GM12878 (cell line): Measurements from ENCODE around the gene FAIM. TPM values are rescaled to one million over a fixed set of nuclear protein-coding genes. Genes with fewer than 3 reads are reported as not detected.

Source experiments
- BACH1 ChIP-seq: fragments of 450-650 bp; IDR thresholded peaks from 2 replicates; pipeline ENCODE4 v1.6.1; 2017; ENCODE audit warnings: mild to moderate bottlenecking, borderline replicate concordance
- CREB1 ChIP-seq: IDR thresholded peaks from 2 replicates; pipeline ENCODE4 v1.6.1; 2012; ENCODE audit warnings: low read depth, mild to moderate bottlenecking, inconsistent platforms
- EED ChIP-seq: sonication (generic); IDR thresholded peaks from 2 replicates; pipeline ENCODE4 v1.6.1; 2016; ENCODE audit warnings: antibody characterized with exemption, low read depth
- IRF4 ChIP-seq: IDR thresholded peaks from 2 replicates; pipeline ENCODE4 v1.6.1; 2011; ENCODE audit warnings: low read depth, low read length
- MXI1 ChIP-seq: fragments of 150-350 bp; IDR thresholded peaks from 2 replicates; pipeline ENCODE4 v1.6.1; 2011; ENCODE audit warnings: low read depth, mild to moderate bottlenecking, inconsistent platforms, low read length, improper control_type of control experiment
- MYC ChIP-seq: IDR thresholded peaks from 2 replicates; pipeline ENCODE4 v1.6.1; 2011; ENCODE audit warnings: mild to moderate bottlenecking, low read length, moderate library complexity, inconsistent platforms; ENCODE audit not compliant: insufficient read depth, insufficient replicate concordance, insufficient read length, severe bottlenecking
- PAX8 ChIP-seq: fragments of 450-650 bp; IDR thresholded peaks from 2 replicates; pipeline ENCODE4 v1.6.1; 2017; ENCODE audit warnings: mild to moderate bottlenecking, moderate library complexity
- POLR2A ChIP-seq: IDR thresholded peaks from 2 replicates; pipeline ENCODE4 v1.6.1; 2011; ENCODE audit warnings: low read depth, mild to moderate bottlenecking, low read length
- POU2F2 ChIP-seq: IDR thresholded peaks from 3 replicates; pipeline ENCODE4 v1.6.1; 2011; ENCODE audit warnings: low read depth, mild to moderate bottlenecking, low read length, borderline replicate concordance
- polyA plus RNA-seq, 11 experiments: library from polyadenylated mRNA; depleted of rRNA in 4 of 11; unstranded in 6 of 11; stranded (reverse) in 5 of 11; fragments of >200 nt; fragmentation: Nextera tagmentation in 4 of 11; fragmentation: Illumina TruSeq in 1 of 11; extraction: Ambion mirVana in 4 of 11; extraction: Trizol in 1 of 11; gene quantifications; 1 replicate in 1 of 11; 2 replicates in 10 of 11; pipeline versions ENCODE4 v1.2.1 to v1.2.3, GENCODE V29; 2011 to 2016; ENCODE audit warnings: inconsistent platforms in 2 of 11, missing spikeins in 2 of 11, low read depth in 1 of 11
- total RNA-seq, 4 experiments: library from RNA; depleted of rRNA in 3 of 4; stranded (reverse); fragments of >200 nt in 3 of 4; fragmentation: Illumina TruSeq in 1 of 4; extraction: Trizol in 1 of 4; gene quantifications; 2 replicates each; pipeline versions ENCODE4 v1.2.1 to v1.2.3, GENCODE V29; 2013 to 2021
- TF ChIP-seq, protein P1 (sequence below), 3 experiments: IDR thresholded peaks in 2 of 3; conservative IDR thresholded peaks in 1 of 3; 2 replicates each; pipeline ENCODE4 v1.5.1; 2011; ENCODE audit warnings: low read depth in 3 of 3, low read length in 3 of 3, mild to moderate bottlenecking in 3 of 3, control low read depth in 2 of 3, moderate library complexity in 2 of 3, inconsistent platforms in 1 of 3, mixed read lengths in 1 of 3; ENCODE audit not compliant: control insufficient read depth in 2 of 3, insufficient read depth in 1 of 3; ENCODE audit errors: extremely low read depth in 1 of 3
- TF ChIP-seq, protein P2 (sequence below): fragments of 450-650 bp; formaldehyde crosslinking; IDR thresholded peaks from 2 replicates; pipeline ENCODE4 v1.4.0; 2020; ENCODE audit warnings: mild to moderate bottlenecking, moderate library complexity
- TF ChIP-seq, protein P3 (sequence below): IDR thresholded peaks from 2 replicates; pipeline ENCODE4 v1.6.1; 2011; ENCODE audit warnings: borderline replicate concordance, low read depth, mild to moderate bottlenecking, moderate library complexity, mixed read lengths, low read length; ENCODE audit not compliant: insufficient read depth; ENCODE audit errors: extremely low read length

The FAIM gene
- total and polyA plus RNA-seq, 10 of the 15 experiments (the other 5 are each of a cell fraction or from before 2014, with no cell fraction given): 9.3 to 34.0 (median 23.5) TPM

DNA sequence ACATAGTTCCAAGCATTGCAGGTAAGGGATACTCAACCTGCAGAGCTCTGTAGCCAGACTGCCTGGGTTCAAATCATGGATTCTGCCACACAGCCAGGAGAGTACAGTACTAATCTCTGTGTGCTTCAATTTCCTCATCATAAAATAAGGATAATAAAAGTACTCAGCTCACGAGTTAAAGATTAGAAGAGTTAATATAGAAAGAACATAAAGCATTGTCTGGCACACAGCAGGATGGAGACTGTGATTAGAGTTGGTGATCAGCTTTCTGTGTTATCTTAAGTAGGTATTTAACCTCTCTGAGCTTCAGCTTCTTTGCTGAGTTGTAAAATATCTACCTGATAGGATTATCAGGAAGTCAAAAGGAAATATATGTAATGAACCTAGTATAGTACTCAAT lies 17.2 kb upstream of the FAIM start (continued):
- no peak for TF ChIP-seq CREB1
- TF ChIP-seq, protein P1, sequence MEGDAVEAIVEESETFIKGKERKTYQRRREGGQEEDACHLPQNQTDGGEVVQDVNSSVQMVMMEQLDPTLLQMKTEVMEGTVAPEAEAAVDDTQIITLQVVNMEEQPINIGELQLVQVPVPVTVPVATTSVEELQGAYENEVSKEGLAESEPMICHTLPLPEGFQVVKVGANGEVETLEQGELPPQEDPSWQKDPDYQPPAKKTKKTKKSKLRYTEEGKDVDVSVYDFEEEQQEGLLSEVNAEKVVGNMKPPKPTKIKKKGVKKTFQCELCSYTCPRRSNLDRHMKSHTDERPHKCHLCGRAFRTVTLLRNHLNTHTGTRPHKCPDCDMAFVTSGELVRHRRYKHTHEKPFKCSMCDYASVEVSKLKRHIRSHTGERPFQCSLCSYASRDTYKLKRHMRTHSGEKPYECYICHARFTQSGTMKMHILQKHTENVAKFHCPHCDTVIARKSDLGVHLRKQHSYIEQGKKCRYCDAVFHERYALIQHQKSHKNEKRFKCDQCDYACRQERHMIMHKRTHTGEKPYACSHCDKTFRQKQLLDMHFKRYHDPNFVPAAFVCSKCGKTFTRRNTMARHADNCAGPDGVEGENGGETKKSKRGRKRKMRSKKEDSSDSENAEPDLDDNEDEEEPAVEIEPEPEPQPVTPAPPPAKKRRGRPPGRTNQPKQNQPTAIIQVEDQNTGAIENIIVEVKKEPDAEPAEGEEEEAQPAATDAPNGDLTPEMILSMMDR (IDR thresholded peaks at IDR 0.05 in 2 of 3, conservative IDR thresholded peaks at IDR 0.05 in 1 of 3; ENCODE audit: control insufficient read depth in 2 of 3, extremely low read depth in 1 of 3, insufficient read depth in 1 of 3, low read depth in 3 of 3, low read length in 3 of 3): no peak
- no peak for TF ChIP-seq BACH1
- TF ChIP-seq MYC: no peak
- no peak for TF ChIP-seq POLR2A
- TF ChIP-seq PAX8: no peak
- TF ChIP-seq IRF4: no peak
- TF ChIP-seq, protein P2, sequence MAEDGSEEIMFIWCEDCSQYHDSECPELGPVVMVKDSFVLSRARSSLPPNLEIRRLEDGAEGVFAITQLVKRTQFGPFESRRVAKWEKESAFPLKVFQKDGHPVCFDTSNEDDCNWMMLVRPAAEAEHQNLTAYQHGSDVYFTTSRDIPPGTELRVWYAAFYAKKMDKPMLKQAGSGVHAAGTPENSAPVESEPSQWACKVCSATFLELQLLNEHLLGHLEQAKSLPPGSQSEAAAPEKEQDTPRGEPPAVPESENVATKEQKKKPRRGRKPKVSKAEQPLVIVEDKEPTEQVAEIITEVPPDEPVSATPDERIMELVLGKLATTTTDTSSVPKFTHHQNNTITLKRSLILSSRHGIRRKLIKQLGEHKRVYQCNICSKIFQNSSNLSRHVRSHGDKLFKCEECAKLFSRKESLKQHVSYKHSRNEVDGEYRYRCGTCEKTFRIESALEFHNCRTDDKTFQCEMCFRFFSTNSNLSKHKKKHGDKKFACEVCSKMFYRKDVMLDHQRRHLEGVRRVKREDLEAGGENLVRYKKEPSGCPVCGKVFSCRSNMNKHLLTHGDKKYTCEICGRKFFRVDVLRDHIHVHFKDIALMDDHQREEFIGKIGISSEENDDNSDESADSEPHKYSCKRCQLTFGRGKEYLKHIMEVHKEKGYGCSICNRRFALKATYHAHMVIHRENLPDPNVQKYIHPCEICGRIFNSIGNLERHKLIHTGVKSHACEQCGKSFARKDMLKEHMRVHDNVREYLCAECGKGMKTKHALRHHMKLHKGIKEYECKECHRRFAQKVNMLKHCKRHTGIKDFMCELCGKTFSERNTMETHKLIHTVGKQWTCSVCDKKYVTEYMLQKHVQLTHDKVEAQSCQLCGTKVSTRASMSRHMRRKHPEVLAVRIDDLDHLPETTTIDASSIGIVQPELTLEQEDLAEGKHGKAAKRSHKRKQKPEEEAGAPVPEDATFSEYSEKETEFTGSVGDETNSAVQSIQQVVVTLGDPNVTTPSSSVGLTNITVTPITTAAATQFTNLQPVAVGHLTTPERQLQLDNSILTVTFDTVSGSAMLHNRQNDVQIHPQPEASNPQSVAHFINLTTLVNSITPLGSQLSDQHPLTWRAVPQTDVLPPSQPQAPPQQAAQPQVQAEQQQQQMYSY (CRISPR knock-in tag): no peak
- no peak for TF ChIP-seq POU2F2
- TF ChIP-seq, protein P3, sequence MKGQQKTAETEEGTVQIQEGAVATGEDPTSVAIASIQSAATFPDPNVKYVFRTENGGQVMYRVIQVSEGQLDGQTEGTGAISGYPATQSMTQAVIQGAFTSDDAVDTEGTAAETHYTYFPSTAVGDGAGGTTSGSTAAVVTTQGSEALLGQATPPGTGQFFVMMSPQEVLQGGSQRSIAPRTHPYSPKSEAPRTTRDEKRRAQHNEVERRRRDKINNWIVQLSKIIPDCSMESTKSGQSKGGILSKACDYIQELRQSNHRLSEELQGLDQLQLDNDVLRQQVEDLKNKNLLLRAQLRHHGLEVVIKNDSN: no peak
- no peak for TF ChIP-seq EED
- TF ChIP-seq MXI1: no peak
